IMR-90 (cell line): ENCODE results near the gene IST1. TPM values are rescaled to one million over a fixed set of nuclear protein-coding genes. Genes with fewer than 3 reads are reported as not detected.

ENCODE experiments used
- ATAC-seq: fragments of 200-7000 bp; cut with Tn5 transposase; 2 replicates; pipeline ENCODE4 v1.9.1; 2020; ENCODE audit warnings: low read depth, mild to moderate bottlenecking, moderate library complexity
- BruUV-seq: library from RNA; stranded (reverse); fragments of 400-500 nt; replicated peaks from 2 replicates; lab custom pipeline; 2021; lab: Mats Ljungman, UMichigan
- CTCF ChIA-PET: fragments of 300-600 bp; formaldehyde crosslinking; extraction: SDS; loops from one replicate; lab custom pipeline; 2021; ENCODE audit warnings: antibody characterized with exemption; lab: Yijun Ruan, JAX
- POLR2A ChIA-PET: fragments of 300-600 bp; sonication (Branson Sonifier 250); formaldehyde crosslinking; loops from one replicate; lab custom pipeline; 2022; ENCODE audit warnings: antibody characterized with exemption; ENCODE audit not compliant: unreplicated experiment; lab: Charles Lee
- DNase-seq: peaks from one replicate; pipeline ENCODE4 v3.0.0; 2013
- H2AFZ ChIP-seq: replicated peaks from 2 replicates; pipeline ENCODE3; 2013; ENCODE audit warnings: low read length, mild to moderate bottlenecking; ENCODE audit not compliant: poor library complexity
- H2AK5ac ChIP-seq: 2 replicates; pipeline ENCODE4 v1.6.1; 2013; ENCODE audit warnings: low read depth, low read length, inconsistent platforms
- H2AK9ac ChIP-seq: replicated peaks from 2 replicates; pipeline ENCODE3; 2013; ENCODE audit warnings: mild to moderate bottlenecking, low read depth, low read length, moderate library complexity; ENCODE audit not compliant: poor library complexity
- H2BK120ac ChIP-seq: 2 replicates; pipeline ENCODE4 v1.6.1; 2013; ENCODE audit warnings: low read depth, low read length, inconsistent platforms
- H2BK15ac ChIP-seq: 3 replicates; pipeline ENCODE4 v1.6.1; 2013; ENCODE audit warnings: low read depth, low read length, inconsistent platforms
- H2BK20ac ChIP-seq: 2 replicates; pipeline ENCODE4 v1.6.1; 2013; ENCODE audit warnings: low read depth, mild to moderate bottlenecking, inconsistent platforms, low read length, moderate library complexity
- H2BK5ac ChIP-seq: 2 replicates; pipeline ENCODE4 v1.6.1; 2013; ENCODE audit warnings: mild to moderate bottlenecking, low read depth, low read length, inconsistent platforms; ENCODE audit not compliant: poor library complexity, severe bottlenecking
- H3K14ac ChIP-seq: replicated peaks from 2 replicates; pipeline ENCODE4 v1.6.1; 2013; ENCODE audit warnings: low read depth, low read length, inconsistent platforms
- H3K18ac ChIP-seq: 2 replicates; pipeline ENCODE4 v1.6.1; 2013; ENCODE audit warnings: low read depth, low read length, control low read depth
- H3K23ac ChIP-seq: 2 replicates; pipeline ENCODE4 v1.6.1; 2013; ENCODE audit warnings: low read depth, low read length, inconsistent platforms
- H3K27ac ChIP-seq: 2 replicates; pipeline ENCODE4 v1.5.1; 2013; ENCODE audit warnings: mild to moderate bottlenecking, control low read depth, low read length; ENCODE audit not compliant: insufficient read depth
- H3K27me3 ChIP-seq: 2 replicates; pipeline ENCODE4 v1.6.1; 2013; ENCODE audit warnings: low read length; ENCODE audit not compliant: control insufficient read depth, insufficient read depth
- H3K36me3 ChIP-seq: 2 replicates; pipeline ENCODE4 v1.6.1; 2013; ENCODE audit warnings: low read length, mixed read lengths; ENCODE audit not compliant: control insufficient read depth, insufficient read depth
- H3K4ac ChIP-seq: 2 replicates; pipeline ENCODE4 v1.6.1; 2013; ENCODE audit warnings: low read depth, low read length, inconsistent platforms
- H3K4me1 ChIP-seq: 2 replicates; pipeline ENCODE4 v1.6.1; 2013; ENCODE audit warnings: low read length, mixed read lengths; ENCODE audit not compliant: control insufficient read depth, insufficient read depth
- H3K4me2 ChIP-seq: 2 replicates; pipeline ENCODE4 v1.6.1; 2013; ENCODE audit warnings: low read depth, mild to moderate bottlenecking, control low read depth, low read length, moderate library complexity
- H3K4me3 ChIP-seq: 2 replicates; pipeline ENCODE4 v1.5.1; 2013; ENCODE audit warnings: low read depth, mild to moderate bottlenecking, control low read depth, low read length, moderate library complexity; ENCODE audit not compliant: insufficient read depth
- H3K56ac ChIP-seq: 2 replicates; pipeline ENCODE4 v1.6.1; 2013; ENCODE audit warnings: low read length, inconsistent platforms; ENCODE audit not compliant: insufficient read depth; ENCODE audit errors: extremely low read depth
- H3K79me1 ChIP-seq, 2 experiments: 2 replicates each; pipeline ENCODE4 v1.6.1; 2013; ENCODE audit warnings: low read length in 2 of 2, inconsistent platforms in 1 of 2, low read depth in 1 of 2
- H3K9ac ChIP-seq: 2 replicates; pipeline ENCODE4 v1.6.1; 2013; ENCODE audit warnings: low read depth, low read length, control low read depth
- H3K9me1 ChIP-seq: 2 replicates; pipeline ENCODE4 v1.6.1; 2013; ENCODE audit warnings: low read length, inconsistent platforms; ENCODE audit not compliant: insufficient read depth
- H3K9me3 ChIP-seq: 2 replicates; pipeline ENCODE4 v1.6.1; 2013; ENCODE audit warnings: low read length; ENCODE audit not compliant: control insufficient read depth, insufficient read depth
- H4K20me1 ChIP-seq: 2 replicates; pipeline ENCODE4 v1.6.1; 2013; ENCODE audit warnings: low read length, inconsistent platforms; ENCODE audit not compliant: insufficient read depth
- H4K5ac ChIP-seq: 2 replicates; pipeline ENCODE4 v1.6.1; 2013; ENCODE audit warnings: mild to moderate bottlenecking, low read depth, low read length, control low read depth
- H4K8ac ChIP-seq, 2 experiments: 2 replicates each; pipeline ENCODE4 v1.6.1; 2013; ENCODE audit warnings: low read depth in 2 of 2, low read length in 2 of 2, control low read depth in 1 of 2, inconsistent platforms in 1 of 2
- H4K91ac ChIP-seq: 2 replicates; pipeline ENCODE4 v1.6.1; 2013; ENCODE audit warnings: low read depth, low read length, inconsistent platforms; ENCODE audit not compliant: insufficient read depth
- BHLHE40 ChIP-seq: fragments of 150-350 bp; IDR thresholded peaks from 2 replicates; pipeline ENCODE4 v1.6.1; 2016; ENCODE audit warnings: mild to moderate bottlenecking, low read depth, low read length
- CEBPB ChIP-seq: IDR thresholded peaks from 2 replicates; pipeline ENCODE4 v1.6.1; 2012; ENCODE audit warnings: low read depth, low read length, improper control_type of control experiment
- CHD1 ChIP-seq: IDR thresholded peaks from 2 replicates; pipeline ENCODE4 v1.6.1; 2012; ENCODE audit warnings: low read depth, low read length, improper control_type of control experiment
- CTCF ChIP-seq: conservative IDR thresholded peaks from 2 replicates; pipeline ENCODE4 v1.5.1; 2012; ENCODE audit warnings: mild to moderate bottlenecking, low read depth, low read length, improper control_type of control experiment
- ELK1 ChIP-seq: fragments of 150-350 bp; IDR thresholded peaks from 2 replicates; pipeline ENCODE4 v1.6.1; 2016; ENCODE audit warnings: low read depth, mild to moderate bottlenecking, low read length, moderate library complexity, borderline replicate concordance
- FOS ChIP-seq: fragments of 150-350 bp; IDR thresholded peaks from 2 replicates; pipeline ENCODE4 v1.6.1; 2016; ENCODE audit warnings: low read depth, low read length
- MAFK ChIP-seq: IDR thresholded peaks from 2 replicates; pipeline ENCODE4 v1.6.1; 2012; ENCODE audit warnings: low read depth, low read length, improper control_type of control experiment
- MAZ ChIP-seq: IDR thresholded peaks from 2 replicates; pipeline ENCODE4 v1.6.1; 2012; ENCODE audit warnings: low read depth, mild to moderate bottlenecking, low read length, improper control_type of control experiment, moderate library complexity, borderline replicate concordance
- MXI1 ChIP-seq: IDR thresholded peaks from 2 replicates; pipeline ENCODE4 v1.6.1; 2012; ENCODE audit warnings: low read depth, mild to moderate bottlenecking, low read length, moderate library complexity, borderline replicate concordance
- NFE2L2 ChIP-seq: fragments of 150-350 bp; IDR thresholded peaks from 2 replicates; pipeline ENCODE4 v1.6.1; 2016; ENCODE audit warnings: low read depth, mild to moderate bottlenecking, low read length
- POLR2A ChIP-seq: IDR thresholded peaks from 2 replicates; pipeline ENCODE4 v1.6.1; 2012; ENCODE audit warnings: mild to moderate bottlenecking, low read depth, low read length
- RAD21 ChIP-seq: IDR thresholded peaks from 2 replicates; pipeline ENCODE4 v1.6.1; 2012; ENCODE audit warnings: low read length, improper control_type of control experiment
- RCOR1 ChIP-seq: IDR thresholded peaks from 2 replicates; pipeline ENCODE4 v1.6.1; 2012; ENCODE audit warnings: mild to moderate bottlenecking, low read length, improper control_type of control experiment; ENCODE audit not compliant: insufficient replicate concordance
- RFX5 ChIP-seq: IDR thresholded peaks from 2 replicates; pipeline ENCODE4 v1.8.0; 2012; ENCODE audit warnings: low read depth, mild to moderate bottlenecking, low read length, moderate library complexity
- SMC3 ChIP-seq: fragments of 150-350 bp; IDR thresholded peaks from 2 replicates; pipeline ENCODE4 v1.6.1; 2016; ENCODE audit warnings: low read depth, mild to moderate bottlenecking, antibody characterized with exemption, low read length, moderate library complexity
- USF2 ChIP-seq: fragments of 150-350 bp; IDR thresholded peaks from 2 replicates; pipeline ENCODE4 v1.6.1; 2017; ENCODE audit warnings: mild to moderate bottlenecking, antibody characterized with exemption, low read length, low read depth
- WGBS, 2 experiments: methylation state at CpG; one replicate each; pipeline versions ENCODE4 v1.1.5 to v1.1.7; 2013; ENCODE audit warnings: missing lambda C conversion rate in 2 of 2; ENCODE audit not compliant: insufficient read length in 1 of 2; ENCODE audit errors: extremely low coverage in 2 of 2; 5-methylcytosine and 5-hydroxymethylcytosine counted together
- dilution Hi-C: fragments of 300-500 bp; cut with HindIII; formaldehyde crosslinking; loops from one replicate; pipeline ENCODE4 v1.14.3; 2018; ENCODE audit warnings: low sequenced_read_pairs; ENCODE audit not compliant: unreplicated experiment
- in situ Hi-C: fragments of 300-500 bp; cut with MboI; formaldehyde crosslinking; loops from 3 replicates; pipeline ENCODE4 v1.14.3; 2019; ENCODE audit warnings: low sequenced_read_pairs, inconsistent platforms, mixed read lengths
- intact Hi-C: fragments of 100-400 bp; cut with micrococcal nuclease; formaldehyde crosslinking; loops from 2 replicates; pipeline ENCODE4 v1.10.0; 2022
- polyA plus RNA-seq, 3 experiments: library from polyadenylated mRNA; depleted of rRNA; stranded (reverse); fragments of >200 nt; gene quantifications; 2 replicates each; pipeline ENCODE4 v1.2.3, GENCODE V29; 2012; ENCODE audit warnings: low replicate concordance in 1 of 3
- total RNA-seq: library from RNA; depleted of rRNA; stranded (reverse); fragments of >200 nt; gene quantifications from 2 replicates; pipeline ENCODE4 v1.2.3, GENCODE V29; 2012

The IST1 gene
- total and polyA plus RNA-seq, 2 of the 4 experiments (the other 2 are of a cell fraction) = 134 to 186 TPM

GRCh38 chr16:71911121-71911520 is 15.8 kb downstream of the IST1 start:
- Histone ChIP-seq H4K8ac (no peak overlapping the region), H4K20me1 (peaks cover 95% of the 10 kb centered on the region)
- CTCF ChIA-PET = no interaction called here

More at GRCh38 chr16:71911121-71911520, 15.8 kb downstream of the IST1 start:
- H3K4ac ChIP-seq = no peak overlapping the region
- H2AFZ ChIP-seq = no peak overlapping the region
- no TSS peak for BruUV-seq
- H3K14ac ChIP-seq = no peak overlapping the region
- H3K4me1 ChIP-seq = no peaks in the 10 kb centered on the region
- DNase-seq = no peak
- H2BK5ac ChIP-seq = no peak overlapping the region
- H3K4me3 ChIP-seq = no peak overlapping the region
- no peak overlapping the region for H4K5ac ChIP-seq
- H3K9me1 ChIP-seq = no peaks in the 10 kb centered on the region; the same call in 1 of the 2 replicates
- no peak overlapping the region for H3K9ac ChIP-seq
- no peak overlapping the region for H3K4me2 ChIP-seq
- no peak overlapping the region for H2BK20ac ChIP-seq
- no peak overlapping the region for H2BK15ac ChIP-seq
- H3K18ac ChIP-seq = no peak overlapping the region
- H3K36me3 ChIP-seq = peaks cover 8% of the 10 kb centered on the region
- POLR2A ChIA-PET = no interaction called here
- dilution Hi-C loops = no loop called here
- H3K9me3 ChIP-seq = no peaks in the 10 kb centered on the region
- in situ Hi-C loops = no loop called here
- ATAC-seq = no peak
- no peak overlapping the region for H2AK9ac ChIP-seq
- H3K27ac ChIP-seq = no peak overlapping the region
- no peak overlapping the region for H2BK120ac ChIP-seq
- no peak overlapping the region for H4K91ac ChIP-seq
- no peak for TF ChIP-seq USF2
- TF ChIP-seq POLR2A = no peak
- TF ChIP-seq RCOR1 = no peak
- no peak for TF ChIP-seq CEBPB
- no peak for TF ChIP-seq MAFK
- TF ChIP-seq CTCF = no peak
- TF ChIP-seq FOS = no peak
- TF ChIP-seq RFX5 = no peak
- TF ChIP-seq BHLHE40 = no peak
- TF ChIP-seq SMC3 = no peak
- TF ChIP-seq MXI1 = no peak
- TF ChIP-seq MAZ = no peak
- TF ChIP-seq NFE2L2 = no peak
- TF ChIP-seq CHD1 = no peak
- TF ChIP-seq ELK1 = no peak
- no peak for TF ChIP-seq RAD21
- no peak overlapping the region for H3K56ac ChIP-seq
- no peaks in the 10 kb centered on the region for H3K27me3 ChIP-seq
- intact Hi-C loops = no loop called here
- peaks cover 0 to 41% of the 10 kb centered on the region in 2 experiments; a peak in 3 of 4 replicates for H3K79me1 ChIP-seq
- H2AK5ac ChIP-seq = no peak overlapping the region
- H3K23ac ChIP-seq = no peak overlapping the region
- WGBS, 2 experiments = no CpG with 5 or more reads among the region's 7 CpGs
